ENCODE measurements around the gene CZIB. TPM values are rescaled to one million over a fixed set of nuclear protein-coding genes. Genes with fewer than 3 reads are reported as not detected.
A peak's percentile ranks its signal among the peaks of the same experiment; 100 is the strongest.

The CZIB gene
- polyA plus RNA-seq, result 10 to 100 TPM; 42.7 to 44.0 TPM

GRCh38 chr1:53220171-53220961 lies at the start of gene CZIB:
Gene CZIB (minus strand): TSS chr1:53220634. CDS start chr1:53220575, 59 bp downstream.
- Histone ChIP-seq H3K4me3 (ENCODE audit: low read depth in 1 of 2, low read length in 2 of 2) (peak within 1 kb of the TSS; percentile 60 to 99), H3K27ac (ENCODE audit: low read depth in 2 of 2, low read length in 1 of 2) (peak within 1 kb of the TSS; percentile 97 to 99), H3K27me3 (ENCODE audit: control insufficient read depth in 1 of 2, insufficient read depth in 2 of 2, low read length in 2 of 2) (no peaks in the 10 kb centered on the region), H3K9me3 (ENCODE audit: control insufficient read depth in 2 of 2, insufficient read depth in 1 of 2, low read depth in 1 of 2, low read length in 1 of 2) (no peaks in the 10 kb centered on the region), H3K36me3 (ENCODE audit: control insufficient read depth in 2 of 2, insufficient read depth in 2 of 2, low read length in 1 of 2) (peaks cover 0 to 5% of the 10 kb centered on the region in 2 donors), H3K4me1 (ENCODE audit: control insufficient read depth in 2 of 2, insufficient read depth in 2 of 2, low read length in 1 of 2) (no peaks in the 10 kb centered on the region)
- 0% methylated on average over 56 to 61 of the region's 61 CpGs for WGBS, 2 donors

- H3K27ac ChIP-seq (ENCODE audit: low read depth in 2 of 2, low read length in 1 of 2), result no peak overlapping the region
- no peaks in the 10 kb centered on the region for H3K27me3 ChIP-seq (ENCODE audit: control insufficient read depth in 1 of 2, insufficient read depth in 2 of 2, low read length in 2 of 2)
- no peak overlapping the region for H3K4me3 ChIP-seq (ENCODE audit: low read depth in 1 of 2, low read length in 2 of 2)
- WGBS, 2 donors, result 58 to 61% methylated on average over 1 of the region's 1 CpG
- H3K9me3 ChIP-seq (ENCODE audit: control insufficient read depth in 2 of 2, insufficient read depth in 1 of 2, low read depth in 1 of 2, low read length in 1 of 2), result no peaks in the 10 kb centered on the region
- H3K4me1 ChIP-seq (ENCODE audit: control insufficient read depth in 2 of 2, insufficient read depth in 2 of 2, low read length in 1 of 2), result peaks cover 0 to 13% of the 10 kb centered on the region in 2 donors
- H3K36me3 ChIP-seq (ENCODE audit: control insufficient read depth in 2 of 2, insufficient read depth in 2 of 2, low read length in 1 of 2), result peaks cover 0 to 8% of the 10 kb centered on the region in 2 donors
These were observed 49.7 kb upstream of the CZIB start for GRCh38 chr1:53270107-53270506.

GRCh38 chr1:53267761-53268160 lies 47.3 kb upstream of the CZIB start:
- no peak overlapping the region for H3K4me3 ChIP-seq (ENCODE audit: low read depth in 1 of 2, low read length in 2 of 2)
- H3K9me3 ChIP-seq (ENCODE audit: control insufficient read depth in 2 of 2, insufficient read depth in 1 of 2, low read depth in 1 of 2, low read length in 1 of 2), result no peaks in the 10 kb centered on the region
- no peaks in the 10 kb centered on the region for H3K27me3 ChIP-seq (ENCODE audit: control insufficient read depth in 1 of 2, insufficient read depth in 2 of 2, low read length in 2 of 2)
- H3K36me3 ChIP-seq (ENCODE audit: control insufficient read depth in 2 of 2, insufficient read depth in 2 of 2, low read length in 1 of 2), result peaks cover 0 to 18% of the 10 kb centered on the region in 2 donors
- H3K27ac ChIP-seq (ENCODE audit: low read depth in 2 of 2, low read length in 1 of 2), result no peak overlapping the region
- H3K4me1 ChIP-seq (ENCODE audit: control insufficient read depth in 2 of 2, insufficient read depth in 2 of 2, low read length in 1 of 2), result peaks cover 0 to 3% of the 10 kb centered on the region in 2 donors

GRCh38 chr1:53266038-53266437 lies 45.6 kb upstream of the CZIB start:
- no peak overlapping the region for H3K4me3 ChIP-seq (ENCODE audit: low read depth in 1 of 2, low read length in 2 of 2)
- peaks cover 0 to 18% of the 10 kb centered on the region in 2 donors for H3K36me3 ChIP-seq (ENCODE audit: control insufficient read depth in 2 of 2, insufficient read depth in 2 of 2, low read length in 1 of 2)
- H3K27me3 ChIP-seq (ENCODE audit: control insufficient read depth in 1 of 2, insufficient read depth in 2 of 2, low read length in 2 of 2), result no peaks in the 10 kb centered on the region
- no peaks in the 10 kb centered on the region for H3K4me1 ChIP-seq (ENCODE audit: control insufficient read depth in 2 of 2, insufficient read depth in 2 of 2, low read length in 1 of 2)
- H3K27ac ChIP-seq (ENCODE audit: low read depth in 2 of 2, low read length in 1 of 2), result no peak overlapping the region
- H3K9me3 ChIP-seq (ENCODE audit: control insufficient read depth in 2 of 2, insufficient read depth in 1 of 2, low read depth in 1 of 2, low read length in 1 of 2), result no peaks in the 10 kb centered on the region

GRCh38 chr1:53265581-53265980 lies 45.1 kb upstream of the CZIB start:
- 86 to 94% methylated on average over 4 of the region's 4 CpGs for WGBS, 2 donors
- Histone ChIP-seq H3K4me3 (ENCODE audit: low read depth in 1 of 2, low read length in 2 of 2) (no peak overlapping the region), H3K27ac (ENCODE audit: low read depth in 2 of 2, low read length in 1 of 2) (no peak overlapping the region), H3K4me1 (ENCODE audit: control insufficient read depth in 2 of 2, insufficient read depth in 2 of 2, low read length in 1 of 2) (no peaks in the 10 kb centered on the region), H3K9me3 (ENCODE audit: control insufficient read depth in 2 of 2, insufficient read depth in 1 of 2, low read depth in 1 of 2, low read length in 1 of 2) (no peaks in the 10 kb centered on the region), H3K27me3 (ENCODE audit: control insufficient read depth in 1 of 2, insufficient read depth in 2 of 2, low read length in 2 of 2) (no peaks in the 10 kb centered on the region), H3K36me3 (ENCODE audit: control insufficient read depth in 2 of 2, insufficient read depth in 2 of 2, low read length in 1 of 2) (peaks cover 0 to 18% of the 10 kb centered on the region in 2 donors)

- WGBS, 2 donors, result 97% methylated on average over 11 of the region's 11 CpGs
- Histone ChIP-seq H3K27ac (ENCODE audit: low read depth in 2 of 2, low read length in 1 of 2) (no peak overlapping the region), H3K4me1 (ENCODE audit: control insufficient read depth in 2 of 2, insufficient read depth in 2 of 2, low read length in 1 of 2) (no peaks in the 10 kb centered on the region), H3K9me3 (ENCODE audit: control insufficient read depth in 2 of 2, insufficient read depth in 1 of 2, low read depth in 1 of 2, low read length in 1 of 2) (no peaks in the 10 kb centered on the region), H3K4me3 (ENCODE audit: low read depth in 1 of 2, low read length in 2 of 2) (no peak overlapping the region), H3K27me3 (ENCODE audit: control insufficient read depth in 1 of 2, insufficient read depth in 2 of 2, low read length in 2 of 2) (no peaks in the 10 kb centered on the region), H3K36me3 (ENCODE audit: control insufficient read depth in 2 of 2, insufficient read depth in 2 of 2, low read length in 1 of 2) (peaks cover 0 to 18% of the 10 kb centered on the region in 2 donors)
These were observed 43.6 kb upstream of the CZIB start for GRCh38 chr1:53264048-53264447.

- H3K36me3 ChIP-seq (ENCODE audit: control insufficient read depth in 2 of 2, insufficient read depth in 2 of 2, low read length in 1 of 2), result peaks cover 0 to 22% of the 10 kb centered on the region in 2 donors
- no peaks in the 10 kb centered on the region for H3K9me3 ChIP-seq (ENCODE audit: control insufficient read depth in 2 of 2, insufficient read depth in 1 of 2, low read depth in 1 of 2, low read length in 1 of 2)
- 90 to 97% methylated on average over 3 of the region's 3 CpGs for WGBS, 2 donors
These were observed 41.6 kb upstream of the CZIB start for GRCh38 chr1:53262000-53262399.

GRCh38 chr1:53260631-53261247 lies 40.3 kb upstream of the CZIB start:
- 89% methylated on average over 4 of the region's 4 CpGs for WGBS, 2 donors
- Histone ChIP-seq H3K27ac (ENCODE audit: low read depth in 2 of 2, low read length in 1 of 2) (no peak overlapping the region), H3K36me3 (ENCODE audit: control insufficient read depth in 2 of 2, insufficient read depth in 2 of 2, low read length in 1 of 2) (peaks cover 0 to 19% of the 10 kb centered on the region in 2 donors), H3K4me1 (ENCODE audit: control insufficient read depth in 2 of 2, insufficient read depth in 2 of 2, low read length in 1 of 2) (no peaks in the 10 kb centered on the region), H3K4me3 (ENCODE audit: low read depth in 1 of 2, low read length in 2 of 2) (no peak overlapping the region), H3K9me3 (ENCODE audit: control insufficient read depth in 2 of 2, insufficient read depth in 1 of 2, low read depth in 1 of 2, low read length in 1 of 2) (no peaks in the 10 kb centered on the region), H3K27me3 (ENCODE audit: control insufficient read depth in 1 of 2, insufficient read depth in 2 of 2, low read length in 2 of 2) (no peaks in the 10 kb centered on the region)

More at GRCh38 chr1:53262000-53262399, 41.6 kb upstream of the CZIB start:
- H3K27me3 ChIP-seq (ENCODE audit: control insufficient read depth in 1 of 2, insufficient read depth in 2 of 2, low read length in 2 of 2), result no peaks in the 10 kb centered on the region
- H3K4me3 ChIP-seq (ENCODE audit: low read depth in 1 of 2, low read length in 2 of 2), result no peak overlapping the region
- no peak overlapping the region for H3K27ac ChIP-seq (ENCODE audit: low read depth in 2 of 2, low read length in 1 of 2)
- H3K4me1 ChIP-seq (ENCODE audit: control insufficient read depth in 2 of 2, insufficient read depth in 2 of 2, low read length in 1 of 2), result no peaks in the 10 kb centered on the region

GRCh38 chr1:53259932-53260331 lies 39.5 kb upstream of the CZIB start:
- no peaks in the 10 kb centered on the region for H3K4me1 ChIP-seq (ENCODE audit: control insufficient read depth in 2 of 2, insufficient read depth in 2 of 2, low read length in 1 of 2)
- peaks cover 0 to 19% of the 10 kb centered on the region in 2 donors for H3K36me3 ChIP-seq (ENCODE audit: control insufficient read depth in 2 of 2, insufficient read depth in 2 of 2, low read length in 1 of 2)
- 94% methylated on average over 2 of the region's 2 CpGs for WGBS, 2 donors

More at GRCh38 chr1:53259932-53260331, 39.5 kb upstream of the CZIB start:
- H3K4me3 ChIP-seq (ENCODE audit: low read depth in 1 of 2, low read length in 2 of 2), result no peak overlapping the region
- H3K27ac ChIP-seq (ENCODE audit: low read depth in 2 of 2, low read length in 1 of 2), result no peak overlapping the region
- no peaks in the 10 kb centered on the region for H3K9me3 ChIP-seq (ENCODE audit: control insufficient read depth in 2 of 2, insufficient read depth in 1 of 2, low read depth in 1 of 2, low read length in 1 of 2)
- H3K27me3 ChIP-seq (ENCODE audit: control insufficient read depth in 1 of 2, insufficient read depth in 2 of 2, low read length in 2 of 2), result no peaks in the 10 kb centered on the region
